Thyroid gland (tissue), 4 donors: Measurements from ENCODE around the gene CPPED1. TPM values are rescaled to one million over a fixed set of nuclear protein-coding genes. Genes with fewer than 3 reads are reported as not detected.

Source experiments
- DNase-seq, 2 donors: peaks; one replicate each; pipeline ENCODE4 v3.0.0-alpha.2; 2019
- H3K27ac ChIP-seq, 3 donors: fragments of 200-600 bp; sonication (generic); 1 replicate in 2 of 3; 2 replicates in 1 of 3; pipeline ENCODE4 v1.5.1; 2016 to 2019; ENCODE audit warnings: mild to moderate bottlenecking in 1 of 3, moderate library complexity in 1 of 3
- H3K27me3 ChIP-seq: fragments of 200-600 bp; sonication (generic); one replicate; pipeline ENCODE4 v1.5.1; 2019
- H3K36me3 ChIP-seq, 2 donors: fragments of 200-600 bp; sonication (generic); one replicate each; pipeline ENCODE4 v1.5.1; 2016 to 2019
- H3K4me1 ChIP-seq, 2 donors: fragments of 200-600 bp; sonication (generic); one replicate each; pipeline ENCODE4 v1.5.1; 2017 to 2019
- H3K4me3 ChIP-seq, 3 donors: fragments of 200-600 bp; sonication (generic); replicated peaks in 1 of 3; 1 replicate in 2 of 3; 2 replicates in 1 of 3; pipeline ENCODE4 v1.5.1; 2016; ENCODE audit warnings: mild to moderate bottlenecking in 1 of 3
- H3K9me3 ChIP-seq: fragments of 200-600 bp; sonication (generic); one replicate; pipeline ENCODE4 v1.5.1; 2017
- POLR2A ChIP-seq, 2 donors: fragments of 450-650 bp; IDR thresholded peaks; one replicate each; pipeline ENCODE4 v1.6.1; 2017; ENCODE audit warnings: antibody characterized with exemption in 2 of 2, mild to moderate bottlenecking in 2 of 2, moderate library complexity in 1 of 2
- WGBS, 2 donors: methylation state at CpG; one replicate each; pipeline ENCODE4 v1.1.5; 2017; 5-methylcytosine and 5-hydroxymethylcytosine counted together
- intact Hi-C: fragments of 100-400 bp; cut with DNase I; formaldehyde crosslinking; loops from one replicate; pipeline ENCODE4 v1.15.1; 2023
- total RNA-seq, 4 donors: library from RNA; depleted of rRNA; stranded (reverse); fragments of >200 nt; gene quantifications; one replicate each; pipeline ENCODE4 v1.2.3, GENCODE V29; 2016
- TF ChIP-seq, protein P1 (sequence below), 6 experiments: fragments of 200-600 bp in 3 of 6; fragments of 450-650 bp in 3 of 6; sonication (generic) in 3 of 6; IDR thresholded peaks; one replicate each; pipeline ENCODE4 v1.5.1; 2016 to 2019; ENCODE audit warnings: antibody characterized with exemption in 6 of 6, mild to moderate bottlenecking in 2 of 6, inconsistent platforms in 1 of 6, moderate library complexity in 1 of 6

CPPED1 gene
- total RNA-seq, 4 donors from 2014 or later: 8.5 to 17.8 (median 16.8) TPM

DNA sequence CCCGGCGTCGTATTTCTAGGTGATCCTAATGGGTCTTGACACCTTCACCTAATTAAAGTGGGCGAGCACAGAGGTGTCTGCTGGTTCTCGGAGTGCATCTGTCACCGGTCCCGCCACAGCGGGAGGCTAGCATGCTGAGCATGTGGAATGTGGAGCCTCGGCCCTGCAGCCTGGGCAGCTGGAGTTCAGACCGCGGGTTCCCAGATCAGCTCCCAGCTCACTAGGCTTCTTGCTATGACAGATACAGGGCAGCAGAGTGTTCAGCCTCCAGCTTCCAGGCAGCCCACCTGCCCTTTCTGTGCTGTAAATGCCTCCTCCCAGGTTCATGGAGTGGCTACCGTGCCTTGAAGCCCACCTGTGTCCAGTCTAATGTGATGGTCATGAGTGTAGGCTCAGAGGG, 166.7 kb downstream of the CPPED1 start:
- Histone ChIP-seq H3K9me3 (no peaks in the 10 kb centered on the region), H3K27me3 (no peaks in the 10 kb centered on the region), H3K36me3 (no peaks in the 10 kb centered on the region), H3K27ac (no peak overlapping the region), H3K4me1 (no peaks in the 10 kb centered on the region), H3K4me3 (no peak overlapping the region)
- DNase-seq: no peak
- intact Hi-C loops: no loop called here
- TF ChIP-seq, protein P1, sequence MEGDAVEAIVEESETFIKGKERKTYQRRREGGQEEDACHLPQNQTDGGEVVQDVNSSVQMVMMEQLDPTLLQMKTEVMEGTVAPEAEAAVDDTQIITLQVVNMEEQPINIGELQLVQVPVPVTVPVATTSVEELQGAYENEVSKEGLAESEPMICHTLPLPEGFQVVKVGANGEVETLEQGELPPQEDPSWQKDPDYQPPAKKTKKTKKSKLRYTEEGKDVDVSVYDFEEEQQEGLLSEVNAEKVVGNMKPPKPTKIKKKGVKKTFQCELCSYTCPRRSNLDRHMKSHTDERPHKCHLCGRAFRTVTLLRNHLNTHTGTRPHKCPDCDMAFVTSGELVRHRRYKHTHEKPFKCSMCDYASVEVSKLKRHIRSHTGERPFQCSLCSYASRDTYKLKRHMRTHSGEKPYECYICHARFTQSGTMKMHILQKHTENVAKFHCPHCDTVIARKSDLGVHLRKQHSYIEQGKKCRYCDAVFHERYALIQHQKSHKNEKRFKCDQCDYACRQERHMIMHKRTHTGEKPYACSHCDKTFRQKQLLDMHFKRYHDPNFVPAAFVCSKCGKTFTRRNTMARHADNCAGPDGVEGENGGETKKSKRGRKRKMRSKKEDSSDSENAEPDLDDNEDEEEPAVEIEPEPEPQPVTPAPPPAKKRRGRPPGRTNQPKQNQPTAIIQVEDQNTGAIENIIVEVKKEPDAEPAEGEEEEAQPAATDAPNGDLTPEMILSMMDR (IDR thresholded peaks at IDR 0.05): no peak
- no peak for TF ChIP-seq POLR2A (IDR thresholded peaks at IDR 0.05)
- WGBS, 2 donors: 61 to 67% methylated on average over 10 of the region's 12 CpGs

DNA sequence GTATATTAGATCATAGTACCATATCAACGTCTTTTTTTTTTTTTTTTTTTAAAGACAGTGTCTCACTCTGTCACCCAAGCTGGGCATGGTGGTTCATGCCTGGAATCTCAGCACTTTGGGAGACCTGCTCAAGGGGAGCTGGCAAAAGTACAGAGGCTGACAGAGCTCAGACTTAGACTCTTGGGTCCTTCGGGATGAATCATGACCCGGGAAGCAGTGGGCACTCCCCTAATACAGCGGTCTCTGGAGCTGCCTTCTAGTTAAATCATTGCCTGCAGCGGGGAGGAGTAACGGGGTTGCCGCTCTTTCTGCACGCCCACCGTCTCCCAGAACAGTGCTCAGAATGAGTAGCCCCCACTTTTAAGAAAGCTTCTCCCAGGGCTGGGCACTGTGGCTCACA, 174.4 kb downstream of the CPPED1 start:
- intact Hi-C loops: no loop called here
- no peaks in the 10 kb centered on the region for H3K27me3 ChIP-seq
- H3K36me3 ChIP-seq: no peaks in the 10 kb centered on the region
- H3K4me3 ChIP-seq: no peak overlapping the region
- no peaks in the 10 kb centered on the region for H3K4me1 ChIP-seq
- DNase-seq: no peak
- TF ChIP-seq, protein P1 (IDR thresholded peaks at IDR 0.05): no peak
- TF ChIP-seq POLR2A (IDR thresholded peaks at IDR 0.05): no peak
- WGBS, 2 donors: 84 to 94% methylated on average over 8 to 9 of the region's 9 CpGs
- no peaks in the 10 kb centered on the region for H3K9me3 ChIP-seq
- H3K27ac ChIP-seq: no peak overlapping the region

DNA sequence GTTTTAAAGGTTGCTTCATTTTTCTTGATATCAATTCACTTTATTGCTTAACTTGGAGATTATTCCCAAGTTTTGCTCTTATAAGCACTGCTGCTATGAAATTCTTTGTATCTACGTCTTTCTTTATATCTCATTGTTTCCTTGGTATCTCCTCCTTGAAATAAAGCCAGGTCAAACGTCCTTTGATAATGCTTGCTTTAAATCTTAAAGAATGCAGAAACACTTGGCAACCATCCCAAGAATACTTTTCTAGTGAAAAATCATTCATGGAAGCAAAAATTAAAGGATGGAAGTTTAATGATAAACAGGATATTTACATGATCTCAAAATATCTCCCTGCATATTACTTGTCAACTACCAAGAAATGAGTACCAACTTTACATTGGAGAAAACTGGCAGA, 175.2 kb downstream of the CPPED1 start:
- Histone ChIP-seq H3K36me3 (no peaks in the 10 kb centered on the region), H3K27ac (no peak overlapping the region), H3K27me3 (no peaks in the 10 kb centered on the region), H3K4me3 (no peak overlapping the region), H3K4me1 (no peaks in the 10 kb centered on the region), H3K9me3 (no peaks in the 10 kb centered on the region)
- WGBS, 2 donors: 28 to 36% methylated on average over 2 of the region's 2 CpGs
- DNase-seq: no peak
- intact Hi-C loops: no loop called here
- no peak for TF ChIP-seq POLR2A (IDR thresholded peaks at IDR 0.05)
- TF ChIP-seq, protein P1 (IDR thresholded peaks at IDR 0.05): no peak

DNA sequence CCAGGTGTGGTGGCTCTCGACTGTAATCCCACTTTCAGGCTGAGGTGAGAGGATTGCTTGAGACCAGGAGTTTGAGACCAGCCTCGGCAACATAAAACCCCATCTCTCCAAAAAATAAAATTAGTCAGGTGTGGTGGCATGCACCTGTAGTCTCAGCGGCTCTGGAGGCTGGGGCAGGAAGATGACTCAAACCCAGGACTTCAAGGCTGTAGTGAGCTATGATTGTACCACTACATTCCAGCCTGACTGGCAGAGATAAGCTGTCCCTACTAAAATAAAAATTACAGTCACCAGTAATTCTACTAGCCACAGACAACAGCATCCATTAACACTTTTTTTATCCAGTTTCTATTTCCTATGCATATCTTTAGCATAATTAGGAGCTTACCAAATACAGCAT, 176.3 kb downstream of the CPPED1 start:
- H3K27ac ChIP-seq: no peak overlapping the region
- H3K4me1 ChIP-seq: no peaks in the 10 kb centered on the region
- no peak for TF ChIP-seq POLR2A (IDR thresholded peaks at IDR 0.05)
- TF ChIP-seq, protein P1 (IDR thresholded peaks at IDR 0.05): no peak
- 91 to 95% methylated on average over 3 of the region's 3 CpGs for WGBS, 2 donors
- H3K27me3 ChIP-seq: no peaks in the 10 kb centered on the region
- H3K36me3 ChIP-seq: no peaks in the 10 kb centered on the region
- no peak for DNase-seq
- H3K4me3 ChIP-seq: no peak overlapping the region
- intact Hi-C loops: no loop called here
- no peaks in the 10 kb centered on the region for H3K9me3 ChIP-seq

DNA sequence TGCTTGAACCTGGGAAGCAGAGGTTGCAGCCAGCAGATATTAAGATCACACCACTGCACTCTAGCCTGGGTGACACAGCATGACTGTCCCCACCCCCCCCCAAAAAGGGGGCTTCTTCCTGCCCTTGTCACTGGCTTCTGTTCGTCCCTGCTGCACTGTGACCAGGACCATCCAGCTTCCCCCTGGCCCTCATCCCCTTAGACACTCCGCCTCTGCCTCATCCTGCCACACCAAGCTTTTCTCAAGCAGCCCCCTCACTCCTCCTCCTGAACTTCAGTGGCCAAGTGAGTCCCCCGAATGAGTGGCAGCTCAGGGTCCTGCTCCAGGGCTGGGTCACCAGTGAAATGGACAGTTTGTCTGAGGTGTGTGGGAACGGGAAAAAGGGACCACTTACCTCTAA, 177.3 kb downstream of the CPPED1 start:
- Histone ChIP-seq H3K4me3 (no peak overlapping the region), H3K27ac (no peak overlapping the region), H3K4me1 (no peaks in the 10 kb centered on the region), H3K36me3 (no peaks in the 10 kb centered on the region), H3K27me3 (no peaks in the 10 kb centered on the region), H3K9me3 (no peaks in the 10 kb centered on the region)
- WGBS, 2 donors: 77 to 85% methylated on average over 4 of the region's 4 CpGs
- DNase-seq: no peak
- no peak for TF ChIP-seq POLR2A (IDR thresholded peaks at IDR 0.05)
- TF ChIP-seq, protein P1 (IDR thresholded peaks at IDR 0.05): no peak
- intact Hi-C loops: no loop called here
